Cardiac septum (tissue), 1 donor: ENCODE results near the gene WASL. TPM values are rescaled to one million over a fixed set of nuclear protein-coding genes. Genes with fewer than 3 reads are reported as not detected.
"Not testable (repeated sequence)": the region's sequence is repeated elsewhere in the genome, so short reads cannot be mapped to it uniquely, and the experiment has no call there.

Experiments used
- DNase-seq: peaks from one replicate; pipeline ENCODE4 v3.0.0-alpha.2; 2020; ENCODE audit warnings: low spot score
- intact Hi-C: fragments of 100-400 bp; cut with DNase I; formaldehyde crosslinking; loops from one replicate; pipeline ENCODE4 v1.14.0; 2022
- total RNA-seq: library from RNA; stranded (reverse); fragmentation: NEBNext Ultra II Directional; extraction: Animal tissue kit (Norgen Biotek cat#: 25700); gene quantifications from one replicate; pipeline ENCODE4 v1.2.1, GENCODE V29; 2021
- donor health status: DM: no; HTN: no; CAD: no.

The WASL gene
- total RNA-seq, 1 donor from 2014 or later, result 32.5 TPM

- intact Hi-C loops, result no loop called here
These were observed 98.8 kb downstream of the WASL start for GRCh38 chr7:123649964-123650363.

GRCh38 chr7:123647106-123647730, 101.6 kb downstream of the WASL start:
- no peak for DNase-seq
- intact Hi-C loops, result no loop called here

More at GRCh38 chr7:123649964-123650363, 98.8 kb downstream of the WASL start:
- no peak for DNase-seq

- DNase-seq, result no peak
- intact Hi-C loops, result no loop called here
These were observed 103.3 kb downstream of the WASL start for GRCh38 chr7:123645516-123645915.

- intact Hi-C loops, result no loop called here
- DNase-seq, result no peak
These were observed 105.0 kb downstream of the WASL start for GRCh38 chr7:123643495-123644441.

GRCh38 chr7:123641901-123642300, 106.9 kb downstream of the WASL start:
- intact Hi-C loops, result no loop called here
- no peak for DNase-seq

- intact Hi-C loops, result no loop called here
- DNase-seq, result no peak
These were observed 108.2 kb downstream of the WASL start for GRCh38 chr7:123640583-123640982.

GRCh38 chr7:123639631-123640030, 109.2 kb downstream of the WASL start:
- DNase-seq, result no peak
- intact Hi-C loops, result loop anchor here (5.0 kb wide), 3 partner anchors 43 to 63 kb away; no protein-coding TSS in a partner anchor

GRCh38 chr7:123637878-123638277, 110.9 kb downstream of the WASL start:
- intact Hi-C loops, result loop anchor here (5.0 kb wide), 3 partner anchors 44 to 64 kb away; no protein-coding TSS in a partner anchor
- DNase-seq, result no peak

GRCh38 chr7:123637203-123637602, 111.6 kb downstream of the WASL start:
- intact Hi-C loops, result loop anchor here (5.0 kb wide), 3 partner anchors 45 to 65 kb away; no protein-coding TSS in a partner anchor

GRCh38 chr7:123635551-123636359, 113.0 kb downstream of the WASL start:
- intact Hi-C loops, result loop anchor here (5.0 kb wide), 3 partner anchors 47 to 67 kb away; no protein-coding TSS in a partner anchor
- DNase-seq, result no peak

More at GRCh38 chr7:123637203-123637602, 111.6 kb downstream of the WASL start:
- no peak for DNase-seq

- intact Hi-C loops, result not testable (repeated sequence)
These were observed 114.7 kb downstream of the WASL start for GRCh38 chr7:123634011-123634573.

GRCh38 chr7:123633553-123633952, 115.2 kb downstream of the WASL start:
- intact Hi-C loops, result no loop called here
- DNase-seq, result no peak

More at GRCh38 chr7:123634011-123634573, 114.7 kb downstream of the WASL start:
- not testable (repeated sequence) for DNase-seq

- DNase-seq, result no peak
- intact Hi-C loops, result no loop called here
These were observed 116.0 kb downstream of the WASL start for GRCh38 chr7:123632808-123633207.

Other genes starting within 250 kb of the WASL start
- 0.78 TPM for gene IQUB, start 214.4 kb downstream of the WASL start, total RNA-seq
- 210 TPM for gene NDUFA5, start 191.2 kb downstream of the WASL start, total RNA-seq
- gene ASB15, start 147.2 kb downstream of the WASL start, total RNA-seq, result 20.0 TPM
- 1,161 TPM for gene LMOD2, start 93.1 kb downstream of the WASL start, total RNA-seq
- 0.32 TPM for gene HYAL4, start 96.2 kb upstream of the WASL start, total RNA-seq
- 0.24 TPM for gene SPAM1, start 176.2 kb upstream of the WASL start, total RNA-seq